SJCRH30 (cell line): ENCODE results near the gene CADM1. TPM values are rescaled to one million over a fixed set of nuclear protein-coding genes. Genes with fewer than 3 reads are reported as not detected.
A peak's percentile ranks its signal among the peaks of the same experiment; 100 is the strongest.

ENCODE experiments used
- DNase-seq, 2 experiments: peaks; one replicate each; pipeline ENCODE4 v3.0.0-alpha.2; 2015 to 2020
- H3K27ac ChIP-seq: fragments of 250-450 bp; sonication (Bioruptor Pico); 2 replicates; pipeline ENCODE4 v1.5.1; 2020; ENCODE audit warnings: mild to moderate bottlenecking, moderate library complexity
- H3K27me3 ChIP-seq: fragments of 250-450 bp; sonication (Bioruptor Pico); 2 replicates; pipeline ENCODE4 v1.5.1; 2020; ENCODE audit warnings: mild to moderate bottlenecking, moderate library complexity
- H3K36me3 ChIP-seq: fragments of 250-450 bp; sonication (Bioruptor Pico); 2 replicates; pipeline ENCODE4 v1.5.1; 2020; ENCODE audit warnings: mild to moderate bottlenecking, moderate library complexity
- H3K4me1 ChIP-seq: fragments of 250-450 bp; sonication (Bioruptor Pico); 2 replicates; pipeline ENCODE4 v1.5.1; 2020; ENCODE audit warnings: mild to moderate bottlenecking, moderate library complexity
- H3K4me3 ChIP-seq: fragments of 250-450 bp; sonication (Bioruptor Pico); 2 replicates; pipeline ENCODE4 v1.5.1; 2020; ENCODE audit warnings: mild to moderate bottlenecking, moderate library complexity
- H3K9me3 ChIP-seq: fragments of 250-450 bp; sonication (Bioruptor Pico); replicated peaks from 2 replicates; pipeline ENCODE4 v1.5.1; 2020; ENCODE audit warnings: mild to moderate bottlenecking, moderate library complexity
- total RNA-seq: library from RNA; depleted of rRNA; stranded (reverse); fragments of >200 nt; shearing (Covaris generic); gene quantifications from 2 replicates; pipeline ENCODE4 v1.2.3, GENCODE V29; 2014

The CADM1 gene
- total RNA-seq, 1 experiment from 2014 or later: 6.0 TPM

DNA sequence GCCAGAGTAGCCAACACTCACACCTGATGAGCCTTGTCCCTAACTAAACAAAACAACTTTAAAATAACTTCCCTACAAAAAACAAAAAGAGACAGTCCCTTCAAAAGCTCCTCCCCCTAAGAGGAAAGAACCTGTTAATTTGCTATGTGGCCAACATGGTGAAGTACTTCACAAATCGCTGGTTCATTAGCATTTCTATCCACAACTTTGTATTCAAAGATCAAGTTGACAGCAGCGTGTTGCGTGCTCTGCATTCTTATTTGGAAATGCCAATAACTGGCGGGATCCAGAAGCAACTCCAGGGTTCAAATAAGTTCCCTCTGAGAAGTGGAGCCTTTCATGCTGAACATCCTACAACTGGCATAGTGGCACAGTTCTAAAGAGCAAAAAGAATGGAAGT, 48.6 kb downstream of the CADM1 start:
- Histone ChIP-seq H3K4me3 (no peak overlapping the region), H3K27ac (no peak overlapping the region), H3K36me3 (no peaks in the 10 kb centered on the region), H3K9me3 (no peaks in the 10 kb centered on the region), H3K4me1 (no peaks in the 10 kb centered on the region), H3K27me3 (no peaks in the 10 kb centered on the region)
- DNase-seq: no peak

DNA sequence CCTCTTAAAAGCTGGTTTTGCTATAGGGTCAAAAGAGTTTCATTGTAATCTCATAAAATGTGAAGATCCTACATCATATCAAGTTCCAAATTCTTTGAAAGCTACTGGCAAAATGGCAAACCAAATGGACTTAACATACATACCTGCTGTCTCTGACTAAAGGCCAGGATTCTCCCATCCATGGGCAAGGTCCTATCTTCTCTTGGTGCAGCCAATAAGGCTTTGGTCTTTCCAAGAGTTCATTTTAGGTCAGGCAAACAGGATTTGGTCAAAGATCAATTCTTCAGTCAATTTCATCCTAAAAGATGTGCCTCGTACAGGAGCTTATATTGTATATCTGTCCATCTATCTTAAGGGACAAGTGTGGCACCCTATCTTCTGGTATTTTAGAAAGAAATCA, 49.7 kb downstream of the CADM1 start:
- no peak overlapping the region for H3K4me3 ChIP-seq

DNA sequence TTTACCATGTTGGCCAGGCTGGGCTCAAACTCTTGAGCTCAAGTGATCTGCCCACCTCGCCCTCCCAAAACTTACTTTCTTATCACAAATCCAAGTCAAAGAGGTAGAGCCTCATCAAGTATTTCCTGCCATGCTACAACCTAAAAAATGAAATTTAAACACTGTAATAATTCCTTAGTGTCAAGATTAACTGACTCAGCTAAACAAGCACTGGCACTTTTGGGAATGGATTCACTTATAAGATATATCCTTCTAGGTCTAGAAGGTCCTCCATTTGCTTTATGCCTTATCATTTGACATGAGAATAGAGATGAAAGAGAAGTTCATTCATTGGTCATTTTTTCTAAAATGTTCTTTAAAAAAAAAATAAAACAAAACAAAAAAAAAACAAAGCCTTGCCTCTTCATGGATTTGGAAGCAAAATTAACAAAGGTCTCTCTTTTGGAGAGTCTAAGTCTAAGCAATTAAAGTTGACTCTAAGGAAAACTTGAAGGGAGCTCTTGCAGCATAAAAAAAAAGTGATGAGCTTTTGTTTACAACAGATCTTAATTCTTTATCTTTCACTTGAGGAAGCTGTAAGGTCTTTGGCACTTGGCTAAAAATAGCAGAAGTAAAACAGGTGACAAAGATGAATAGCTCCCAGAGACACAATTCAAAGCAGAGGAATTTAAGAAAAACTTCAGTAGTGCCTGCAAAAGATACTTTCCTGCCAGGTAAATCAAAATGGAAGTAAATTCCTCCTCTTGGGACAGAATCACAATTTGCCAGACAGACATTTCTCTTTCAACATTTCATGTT, 50.3 kb downstream of the CADM1 start:
- Histone ChIP-seq H3K27me3 (no peaks in the 10 kb centered on the region), H3K4me3 (no peak overlapping the region), H3K4me1 (no peaks in the 10 kb centered on the region), H3K9me3 (no peaks in the 10 kb centered on the region), H3K27ac (no peak overlapping the region), H3K36me3 (no peaks in the 10 kb centered on the region)
- DNase-seq: no peak

More for the DNA sequence above, 49.7 kb downstream of the CADM1 start:
- Histone ChIP-seq H3K9me3 (no peaks in the 10 kb centered on the region), H3K36me3 (no peaks in the 10 kb centered on the region), H3K27me3 (no peaks in the 10 kb centered on the region), H3K4me1 (no peaks in the 10 kb centered on the region), H3K27ac (no peak overlapping the region)
- no peak for DNase-seq

DNA sequence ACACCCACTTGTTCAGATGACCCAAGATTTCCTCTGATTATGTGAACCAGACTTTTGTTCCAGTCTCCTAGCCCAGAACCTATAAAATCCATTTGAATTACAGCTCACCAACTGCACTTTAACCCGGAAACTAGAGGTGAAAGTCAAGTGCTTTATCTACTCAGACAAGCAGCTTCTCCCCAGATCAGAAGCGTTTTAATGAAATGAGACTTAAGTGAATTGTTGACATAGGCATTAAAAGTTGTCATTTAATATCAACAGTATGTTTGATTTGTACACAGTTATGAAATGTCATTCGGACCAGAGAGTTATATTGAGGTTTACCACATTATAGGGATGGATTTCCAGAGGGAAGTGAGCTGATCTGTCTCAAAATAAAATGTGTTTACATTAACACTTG, 52.0 kb downstream of the CADM1 start:
- Histone ChIP-seq H3K27ac (no peak overlapping the region), H3K27me3 (no peaks in the 10 kb centered on the region), H3K4me1 (no peaks in the 10 kb centered on the region), H3K9me3 (no peaks in the 10 kb centered on the region), H3K36me3 (no peaks in the 10 kb centered on the region), H3K4me3 (no peak overlapping the region)
- peak in 1 of 2 experiments; percentile 5 for DNase-seq

DNA sequence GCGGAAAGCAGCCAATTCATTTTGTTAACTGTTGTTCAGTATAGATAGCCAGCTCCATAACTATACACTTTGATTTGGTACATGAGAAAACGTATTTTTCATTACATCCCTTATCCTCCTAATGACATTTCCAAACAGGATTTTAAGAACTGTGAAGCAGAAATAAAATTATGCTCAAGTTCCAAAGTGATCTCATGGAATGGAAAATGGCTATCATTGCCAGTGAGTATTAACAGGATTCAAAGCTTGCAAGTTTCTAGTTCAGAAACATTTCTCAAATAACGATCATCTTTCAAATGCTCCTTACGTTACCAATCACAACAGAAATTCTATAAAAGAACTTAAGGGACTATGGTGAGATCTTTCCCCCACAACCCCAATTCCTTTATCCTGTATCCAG, 53.7 kb downstream of the CADM1 start:
- Histone ChIP-seq H3K9me3 (no peaks in the 10 kb centered on the region), H3K4me1 (no peaks in the 10 kb centered on the region), H3K27me3 (no peaks in the 10 kb centered on the region), H3K36me3 (no peaks in the 10 kb centered on the region), H3K4me3 (no peak overlapping the region), H3K27ac (no peak overlapping the region)
- DNase-seq: no peak

DNA sequence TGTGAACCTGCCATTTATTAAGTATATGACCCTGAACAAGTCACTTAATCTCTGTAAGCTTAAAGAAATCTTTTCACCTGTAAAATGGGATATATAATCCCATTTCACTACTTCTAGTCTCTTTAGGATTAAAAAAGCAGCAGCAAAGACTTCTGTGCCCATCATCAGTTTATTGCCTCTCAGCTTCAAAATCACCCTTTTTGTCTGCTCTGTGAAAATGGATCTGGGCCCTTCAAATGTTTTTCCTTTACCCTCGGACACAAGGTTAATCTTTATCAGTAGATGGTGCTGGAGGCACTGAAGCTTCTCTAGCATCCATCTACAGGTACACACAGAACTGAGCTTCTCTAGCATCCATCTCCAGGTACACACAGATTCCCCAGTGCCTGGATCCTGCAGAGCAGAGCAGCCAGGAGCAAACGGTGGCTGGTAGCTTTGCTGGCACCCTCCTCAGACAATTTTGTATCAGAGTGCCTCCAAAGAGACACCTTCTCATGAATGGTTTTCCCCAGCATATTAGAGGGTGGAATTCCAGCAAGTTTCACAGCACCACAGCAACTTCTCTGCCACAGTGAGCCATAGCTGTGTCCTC, 56.8 kb downstream of the CADM1 start:
- Histone ChIP-seq H3K27me3 (no peaks in the 10 kb centered on the region), H3K9me3 (no peaks in the 10 kb centered on the region), H3K4me3 (no peak overlapping the region), H3K4me1 (no peaks in the 10 kb centered on the region), H3K36me3 (no peaks in the 10 kb centered on the region), H3K27ac (no peak overlapping the region)
- no peak for DNase-seq

DNA sequence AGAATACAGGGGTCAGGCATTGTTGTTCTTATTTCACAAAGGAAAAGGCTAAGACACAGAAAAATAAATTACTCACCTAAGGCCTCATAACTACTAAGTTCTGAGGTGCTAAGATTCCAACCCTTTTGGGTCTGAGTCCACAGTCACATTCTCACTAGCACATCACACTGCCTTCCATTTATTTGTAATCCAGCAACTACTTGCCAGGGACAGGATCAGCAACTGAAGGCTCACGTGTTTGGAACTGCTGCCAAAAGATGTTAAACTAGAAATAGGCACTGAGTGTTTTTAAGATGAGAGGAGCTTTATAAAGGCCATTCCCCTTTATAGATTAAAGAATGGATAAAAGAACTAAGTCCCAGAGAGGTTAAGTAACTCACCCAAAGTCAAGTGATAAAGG, 58.0 kb downstream of the CADM1 start:
- no peaks in the 10 kb centered on the region for H3K9me3 ChIP-seq
- no peaks in the 10 kb centered on the region for H3K36me3 ChIP-seq
- no peak overlapping the region for H3K27ac ChIP-seq
- no peak for DNase-seq
- no peaks in the 10 kb centered on the region for H3K4me1 ChIP-seq
- no peak overlapping the region for H3K4me3 ChIP-seq
- no peaks in the 10 kb centered on the region for H3K27me3 ChIP-seq

DNA sequence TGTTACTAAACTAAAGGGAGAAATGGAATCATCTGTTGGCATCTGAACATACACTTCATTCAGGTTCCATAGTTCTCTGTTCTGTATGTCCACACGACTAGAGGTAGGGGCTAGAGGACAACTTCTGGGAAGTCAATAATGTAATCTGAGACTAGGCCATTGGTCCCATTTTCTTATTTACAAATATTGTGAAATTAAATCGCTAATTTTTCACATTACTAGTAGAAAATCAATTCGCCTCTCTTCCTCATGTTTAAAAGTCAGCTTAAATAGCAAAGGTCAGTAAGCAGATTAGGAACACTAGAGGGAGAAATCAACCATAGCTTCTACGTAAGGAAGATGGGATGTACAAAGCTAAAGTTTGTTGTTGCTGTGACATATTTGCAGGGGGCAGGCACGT, 59.7 kb downstream of the CADM1 start:
- Histone ChIP-seq H3K4me1 (no peaks in the 10 kb centered on the region), H3K4me3 (no peak overlapping the region), H3K9me3 (no peaks in the 10 kb centered on the region), H3K36me3 (no peaks in the 10 kb centered on the region), H3K27me3 (no peaks in the 10 kb centered on the region), H3K27ac (no peak overlapping the region)
- no peak for DNase-seq

DNA sequence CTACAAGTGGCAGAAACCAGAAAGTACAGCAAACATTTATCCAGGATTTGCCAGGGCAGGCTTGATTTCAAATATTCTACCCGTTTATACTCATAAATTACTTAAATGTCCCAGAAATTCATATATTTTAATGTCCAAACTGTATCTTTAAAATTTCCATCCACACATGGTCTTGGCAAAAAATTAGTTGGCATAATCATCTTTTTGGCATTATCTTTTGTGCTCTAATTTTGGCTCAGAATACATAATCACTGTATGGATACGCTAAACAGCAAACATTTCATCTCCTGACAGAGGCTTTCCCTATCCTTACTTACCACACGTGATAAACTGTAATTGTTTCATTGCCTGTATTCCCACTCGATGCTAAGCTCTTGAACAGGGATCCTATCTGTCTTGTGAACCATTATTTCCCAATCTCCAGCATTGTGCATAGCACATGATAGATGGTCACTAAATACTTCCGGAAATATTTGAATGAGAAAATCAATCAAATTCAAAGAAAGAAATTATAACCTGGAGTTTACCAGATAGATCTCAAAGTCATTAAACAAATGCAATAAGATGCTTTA, 64.2 kb downstream of the CADM1 start:
- H3K27me3 ChIP-seq: no peaks in the 10 kb centered on the region
- H3K4me1 ChIP-seq: no peaks in the 10 kb centered on the region
- H3K4me3 ChIP-seq: no peak overlapping the region
- no peak for DNase-seq
- no peak overlapping the region for H3K27ac ChIP-seq
- H3K36me3 ChIP-seq: no peaks in the 10 kb centered on the region
- no peaks in the 10 kb centered on the region for H3K9me3 ChIP-seq

DNA sequence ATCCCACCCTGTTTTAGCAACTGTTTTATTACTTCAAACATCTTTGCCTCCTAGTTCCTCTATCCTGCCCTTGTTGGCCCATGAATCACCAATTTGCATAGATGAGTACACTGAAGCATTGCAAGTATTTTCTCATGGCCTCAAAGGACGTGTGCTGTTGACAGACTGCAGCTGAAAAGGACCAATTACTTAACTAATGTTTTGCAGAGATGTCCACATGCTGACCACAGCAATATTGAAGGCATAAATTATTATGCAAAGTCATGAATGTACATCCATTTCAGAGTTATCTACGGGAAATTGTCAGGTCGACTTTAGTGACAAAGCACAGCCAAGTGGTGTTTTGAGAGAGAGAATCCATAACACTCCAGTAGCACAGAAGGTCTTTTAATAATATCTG, 64.8 kb downstream of the CADM1 start:
- DNase-seq: no peak
- no peaks in the 10 kb centered on the region for H3K9me3 ChIP-seq
- no peaks in the 10 kb centered on the region for H3K36me3 ChIP-seq
- H3K4me1 ChIP-seq: no peaks in the 10 kb centered on the region
- H3K4me3 ChIP-seq: no peak overlapping the region
- no peaks in the 10 kb centered on the region for H3K27me3 ChIP-seq
- H3K27ac ChIP-seq: no peak overlapping the region

DNA sequence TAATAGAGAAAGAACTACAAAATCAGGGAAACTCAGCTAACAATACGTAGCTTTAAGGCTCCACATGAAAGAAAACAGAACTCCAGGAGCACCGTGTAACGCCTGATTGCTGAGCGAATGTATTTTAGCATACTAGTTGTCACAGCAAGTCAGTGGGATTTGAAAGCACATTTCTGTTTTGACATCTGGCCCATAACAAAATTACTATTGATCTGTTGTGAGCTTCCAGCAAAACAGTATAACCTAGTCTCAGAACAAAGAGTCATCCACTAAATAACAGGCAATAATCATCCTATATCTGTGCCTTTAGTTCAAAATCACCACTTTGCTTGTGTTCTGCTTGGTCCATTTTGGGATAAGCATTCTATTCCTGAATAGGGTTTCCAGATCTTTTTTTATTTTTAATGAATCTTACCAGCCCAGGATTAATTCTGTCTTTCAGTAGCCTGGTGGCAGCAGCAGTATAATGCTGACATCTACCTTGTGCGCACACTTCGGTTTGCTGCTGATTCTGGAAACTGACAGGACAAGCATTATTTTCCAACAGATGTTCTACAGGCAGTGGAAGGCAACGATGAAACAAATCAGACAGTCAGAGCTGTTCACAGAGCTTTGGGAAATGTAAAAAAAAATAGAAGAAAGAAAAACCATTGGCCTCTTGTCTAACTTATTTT, 66.2 kb downstream of the CADM1 start:
- Histone ChIP-seq H3K9me3 (no peaks in the 10 kb centered on the region), H3K4me1 (no peaks in the 10 kb centered on the region), H3K27me3 (no peaks in the 10 kb centered on the region), H3K27ac (no peak overlapping the region), H3K4me3 (no peak overlapping the region), H3K36me3 (no peaks in the 10 kb centered on the region)
- no peak for DNase-seq

DNA sequence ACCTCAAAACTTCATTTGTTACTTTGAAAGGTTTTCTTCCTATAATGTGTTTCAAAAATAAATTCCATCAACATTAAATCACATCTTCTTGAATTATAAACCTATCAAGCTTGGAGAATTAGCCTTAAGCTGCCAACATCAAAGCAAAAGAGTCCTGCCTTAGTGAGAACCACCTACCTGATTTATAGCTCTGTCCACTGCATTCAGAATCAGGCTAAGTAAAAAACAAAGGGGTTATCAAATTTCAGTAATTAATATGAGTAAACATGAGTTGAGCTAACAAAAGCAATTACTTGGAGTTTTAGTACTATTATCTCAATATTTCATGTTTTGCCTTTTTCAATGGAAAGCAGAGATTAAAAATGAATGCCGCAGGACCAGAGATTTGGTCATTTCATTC, 73.9 kb downstream of the CADM1 start:
- Histone ChIP-seq H3K27ac (no peak overlapping the region), H3K4me1 (no peaks in the 10 kb centered on the region), H3K27me3 (no peaks in the 10 kb centered on the region), H3K36me3 (no peaks in the 10 kb centered on the region), H3K4me3 (no peak overlapping the region), H3K9me3 (no peaks in the 10 kb centered on the region)
- no peak for DNase-seq

DNA sequence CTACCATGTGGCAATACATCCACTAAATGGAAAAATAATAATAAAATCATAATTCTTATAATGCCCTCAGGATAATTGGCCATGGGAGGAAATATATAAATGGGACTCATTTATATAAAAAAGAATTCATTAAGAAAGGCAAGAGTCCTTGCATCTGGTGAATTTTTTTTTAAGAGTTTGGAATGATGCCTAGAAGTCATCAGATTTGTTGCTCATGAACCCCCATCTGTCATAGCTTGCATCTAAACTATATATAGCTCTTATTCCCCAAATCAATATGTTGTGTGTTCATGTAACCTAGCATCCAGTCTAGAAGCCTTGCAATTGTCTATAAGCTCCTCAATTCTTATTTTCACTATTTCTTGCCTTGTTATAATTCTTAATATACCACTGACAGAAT, 75.9 kb downstream of the CADM1 start:
- no peak overlapping the region for H3K4me3 ChIP-seq
- H3K36me3 ChIP-seq: no peaks in the 10 kb centered on the region
- DNase-seq: no peak
- H3K4me1 ChIP-seq: no peaks in the 10 kb centered on the region
- no peaks in the 10 kb centered on the region for H3K9me3 ChIP-seq
- H3K27ac ChIP-seq: no peak overlapping the region
- H3K27me3 ChIP-seq: no peaks in the 10 kb centered on the region

DNA sequence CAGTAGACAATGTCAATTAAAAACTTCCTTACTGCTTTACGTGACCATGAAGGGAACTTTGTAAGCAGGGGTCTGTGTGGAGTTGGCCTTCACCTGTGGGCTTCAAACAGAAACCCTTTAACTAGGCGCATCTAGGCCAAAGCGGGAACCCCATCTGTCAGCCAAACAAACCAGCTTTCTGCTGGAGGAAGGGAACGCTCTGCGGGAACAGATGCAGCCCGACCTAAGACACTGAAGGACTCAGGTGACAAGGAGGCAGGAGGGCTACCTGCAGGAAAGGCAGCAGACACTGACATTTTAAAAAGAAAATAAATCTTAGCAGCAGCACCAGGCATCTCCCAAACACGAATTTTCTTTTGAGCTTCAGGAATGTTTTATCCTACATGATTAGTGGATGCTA, 78.4 kb downstream of the CADM1 start:
- Histone ChIP-seq H3K27ac (no peak overlapping the region), H3K4me1 (no peaks in the 10 kb centered on the region), H3K36me3 (no peaks in the 10 kb centered on the region), H3K9me3 (no peaks in the 10 kb centered on the region), H3K4me3 (no peak overlapping the region), H3K27me3 (no peaks in the 10 kb centered on the region)
- DNase-seq: no peak

DNA sequence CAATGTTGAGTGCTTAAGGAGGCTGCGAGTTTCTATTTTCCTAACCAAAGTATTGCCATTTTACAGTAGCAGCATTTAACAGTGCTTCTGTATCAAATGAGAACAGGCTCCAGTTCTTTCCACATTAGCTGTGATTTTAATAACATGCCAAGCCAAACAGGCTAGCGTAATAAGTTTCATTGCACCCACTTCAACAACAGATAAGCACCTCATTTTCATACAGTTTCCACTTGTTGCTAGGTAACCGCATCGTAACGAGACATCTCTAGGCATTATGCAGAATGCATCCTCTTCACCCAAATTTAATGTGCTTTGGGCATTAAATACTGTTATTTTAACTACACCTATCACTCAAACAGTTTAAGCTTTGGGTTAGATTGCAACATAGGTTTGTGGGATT, 79.0 kb downstream of the CADM1 start:
- Histone ChIP-seq H3K4me1 (no peaks in the 10 kb centered on the region), H3K36me3 (no peaks in the 10 kb centered on the region), H3K9me3 (no peaks in the 10 kb centered on the region), H3K27me3 (no peaks in the 10 kb centered on the region), H3K27ac (no peak overlapping the region), H3K4me3 (no peak overlapping the region)
- DNase-seq: no peak
